ENCODE measurements around the gene GNB3.
A peak's percentile ranks its signal among the peaks of the same experiment; 100 is the strongest.

Gene GNB3

GRCh38 chr12:6824085-6824775, 16.5 kb upstream of the GNB3 start:
- no peak for DNase-seq

GRCh38 chr12:6824901-6825381, 15.8 kb upstream of the GNB3 start:
- DNase-seq, result no peak

GRCh38 chr12:6825398-6826124, 15.2 kb upstream of the GNB3 start:
- DNase-seq, result peak; percentile 81

- DNase-seq, result no peak
Measured at GRCh38 chr12:6826125-6826733, 14.5 kb upstream of the GNB3 start.

GRCh38 chr12:6826734-6827436, 13.8 kb upstream of the GNB3 start:
- DNase-seq, result no peak

- DNase-seq, result peak; percentile 46
Measured at GRCh38 chr12:6827437-6827911, 13.3 kb upstream of the GNB3 start.

GRCh38 chr12:6827982-6828780, 12.5 kb upstream of the GNB3 start, which contains the start of gene P3H3:
P3H3 (plus strand) TSS chr12:6828407; CDS start chr12:6828441, 34 bp downstream.
- DNase-seq, result no peak

GRCh38 chr12:6828781-6829535, 11.8 kb upstream of the GNB3 start:
- DNase-seq, result no peak

GRCh38 chr12:6829536-6830220, 11.0 kb upstream of the GNB3 start:
- DNase-seq, result no peak

- DNase-seq, result no peak
Measured at GRCh38 chr12:6830286-6830890, 10.3 kb upstream of the GNB3 start.

- no peak for DNase-seq
Measured at GRCh38 chr12:6830999-6831398, 9.7 kb upstream of the GNB3 start.

- no peak for DNase-seq
Measured at GRCh38 chr12:6831450-6831995, 9.2 kb upstream of the GNB3 start.

- DNase-seq, result no peak
Measured at GRCh38 chr12:6832125-6832524, 8.6 kb upstream of the GNB3 start.

- no peak for DNase-seq
Measured at GRCh38 chr12:6833189-6833890, 7.4 kb upstream of the GNB3 start.

GRCh38 chr12:6834254-6834653, 6.5 kb upstream of the GNB3 start:
- no peak for DNase-seq

GRCh38 chr12:6834873-6835272, 5.9 kb upstream of the GNB3 start:
- DNase-seq, result no peak

GRCh38 chr12:6836851-6837250, 3.9 kb upstream of the GNB3 start:
- DNase-seq, result no peak

- DNase-seq, result no peak
Measured at GRCh38 chr12:6837370-6838060, 3.2 kb upstream of the GNB3 start.

GRCh38 chr12:6838854-6839253, 1.9 kb upstream of the GNB3 start:
- DNase-seq, result no peak
